Small intestine (tissue), 7 donors: ENCODE results near the gene SEMA4A. TPM values are rescaled to one million over a fixed set of nuclear protein-coding genes. Genes with fewer than 3 reads are reported as not detected.
"Not testable (repeated sequence)": the region's sequence is repeated elsewhere in the genome, so short reads cannot be mapped to it uniquely, and the experiment has no call there.

Experiments
- DNase-seq, 2 donors: peaks; one replicate each; pipeline versions ENCODE4 v3.0.0 to v3.0.0-alpha.2; 2013
- FAIRE-seq: peaks from 2 replicates; lab custom pipeline; 2012; peaks lifted over from hg19 to GRCh38; lab: Jason Lieb, UNC
- H3K27ac ChIP-seq, 3 donors: one replicate each; pipeline ENCODE4 v1.5.1; 2013; ENCODE audit warnings: low read length in 2 of 3, mild to moderate bottlenecking in 2 of 3, control low read depth in 1 of 3, inconsistent platforms in 1 of 3, low read depth in 1 of 3, moderate library complexity in 1 of 3
- H3K27me3 ChIP-seq, 3 donors: one replicate each; pipeline ENCODE4 v1.6.1; 2013; ENCODE audit warnings: low read length in 3 of 3, inconsistent platforms in 1 of 3; ENCODE audit not compliant: control insufficient read depth in 3 of 3, insufficient read depth in 3 of 3
- H3K36me3 ChIP-seq, 3 donors: one replicate each; pipeline ENCODE4 v1.6.1; 2013; ENCODE audit warnings: low read length in 3 of 3, inconsistent platforms in 1 of 3, low read depth in 1 of 3, mild to moderate bottlenecking in 1 of 3, moderate library complexity in 1 of 3; ENCODE audit not compliant: control insufficient read depth in 3 of 3, insufficient read depth in 2 of 3
- H3K4me1 ChIP-seq, 3 donors: one replicate each; pipeline ENCODE4 v1.6.1; 2013; ENCODE audit warnings: low read length in 2 of 3, inconsistent platforms in 1 of 3, low read depth in 1 of 3, mild to moderate bottlenecking in 1 of 3, moderate library complexity in 1 of 3; ENCODE audit not compliant: control insufficient read depth in 3 of 3, insufficient read depth in 2 of 3
- H3K4me3 ChIP-seq, 3 donors: one replicate each; pipeline ENCODE4 v1.5.1; 2013; ENCODE audit warnings: low read length in 3 of 3, control low read depth in 1 of 3, inconsistent platforms in 1 of 3, low read depth in 1 of 3, mild to moderate bottlenecking in 1 of 3, moderate library complexity in 1 of 3
- H3K9me3 ChIP-seq, 2 donors: one replicate each; pipeline ENCODE4 v1.6.1; 2013; ENCODE audit warnings: low read depth in 1 of 2, low read length in 1 of 2; ENCODE audit not compliant: control insufficient read depth in 2 of 2, insufficient read depth in 1 of 2
- WGBS, 3 donors: extraction: QIAGEN DNeasy Blood & Tissue Kit; methylation state at CpG; one replicate each; pipeline ENCODE4 v1.1.7; 2013; 5-methylcytosine and 5-hydroxymethylcytosine counted together
- polyA plus RNA-seq, 4 donors: library from polyadenylated mRNA; stranded (reverse) in 3 of 4; unstranded in 1 of 4; fragments of 200-250 nt in 3 of 4; fragments of 120-200 nt in 1 of 4; gene quantifications; one replicate each; pipeline versions ENCODE4 v1.2.1 to v1.2.3, GENCODE V29; 2013
- donor health status: healthy with polysubstance abuse.
- donor health status: control.
- donor health status: control.
- donor health status: Bipolar disorder and iron deficiency.
- donor health status: healthy.

The SEMA4A gene
- polyA plus RNA-seq, 4 donors = 0.89 to 7.7 (median 1.8) TPM

- Histone ChIP-seq H3K27me3 (no peaks in the 10 kb centered on the region), H3K27ac (no peak overlapping the region), H3K36me3 (peaks cover 0 to 21% (median 0%) of the 10 kb centered on the region in 3 donors), H3K4me1 (no peaks in the 10 kb centered on the region), H3K9me3 (no peaks in the 10 kb centered on the region), H3K4me3 (no peak overlapping the region)
- 71 to 83% (median 81%) methylated on average over 9 of the region's 9 CpGs for WGBS, 3 donors
- FAIRE-seq (no peak), DNase-seq (no peak)
Measured at GRCh38 chr1:156172696-156173470, 19.5 kb downstream of the SEMA4A start.

- H3K27me3 ChIP-seq = no peaks in the 10 kb centered on the region
- peaks cover 0 to 21% (median 0%) of the 10 kb centered on the region in 3 donors for H3K36me3 ChIP-seq
- H3K27ac ChIP-seq = no peak overlapping the region
- peaks cover 0 to 20% (median 0%) of the 10 kb centered on the region in 3 donors for H3K4me1 ChIP-seq
- H3K9me3 ChIP-seq = no peaks in the 10 kb centered on the region
- no peak for DNase-seq
- H3K4me3 ChIP-seq = no peak overlapping the region
- WGBS, 3 donors = 86 to 89% (median 87%) methylated on average over 12 of the region's 12 CpGs
- no peak for FAIRE-seq
Measured at GRCh38 chr1:156176610-156177210, 23.3 kb downstream of the SEMA4A start.

GRCh38 chr1:156177919-156178654 lies 24.7 kb downstream of the SEMA4A start:
- no peak for FAIRE-seq
- Histone ChIP-seq H3K4me1 (peaks cover 0 to 29% (median 0%) of the 10 kb centered on the region in 3 donors), H3K27me3 (no peaks in the 10 kb centered on the region), H3K36me3 (peaks cover 0 to 21% (median 0%) of the 10 kb centered on the region in 3 donors), H3K4me3 (no peak overlapping the region), H3K9me3 (no peaks in the 10 kb centered on the region), H3K27ac (no peak overlapping the region)
- no peak for DNase-seq
- WGBS, 3 donors = 72 to 81% (median 74%) methylated on average over 7 of the region's 7 CpGs

- 95 to 100% (median 96%) methylated on average over 3 of the region's 3 CpGs for WGBS, 3 donors
- peak overlapping the region in 1 of 3 donors; percentile 88 for H3K27ac ChIP-seq
- no peak overlapping the region for H3K4me3 ChIP-seq
- FAIRE-seq = no peak
- H3K4me1 ChIP-seq = peaks cover 0 to 40% (median 3%) of the 10 kb centered on the region in 3 donors
- H3K36me3 ChIP-seq = peaks cover 0 to 13% (median 0%) of the 10 kb centered on the region in 3 donors
- DNase-seq = no peak
- no peaks in the 10 kb centered on the region for H3K9me3 ChIP-seq
- no peaks in the 10 kb centered on the region for H3K27me3 ChIP-seq
Measured at GRCh38 chr1:156180471-156180870, 27.1 kb downstream of the SEMA4A start.

- Histone ChIP-seq H3K4me1 (peaks cover 0 to 40% (median 3%) of the 10 kb centered on the region in 3 donors), H3K27ac (peak overlapping the region in 2 of 3 donors; percentile 43 to 88)
- peak in 1 of 2 donors; percentile 59 for DNase-seq
- 16 to 40% (median 32%) methylated on average over 8 of the region's 8 CpGs for WGBS, 3 donors
- H3K4me3 ChIP-seq, H3K36me3 ChIP-seq, H3K9me3 ChIP-seq, FAIRE-seq, H3K27me3 ChIP-seq: not testable (repeated sequence)
Measured at GRCh38 chr1:156181391-156181924, 28.1 kb downstream of the SEMA4A start.

GRCh38 chr1:156182010-156182779 lies 28.8 kb downstream of the SEMA4A start:
- DNase-seq = peak in 1 of 2 donors; percentile 63
- WGBS, 3 donors = 52 to 68% (median 61%) methylated on average over 11 to 12 of the region's 12 CpGs

GRCh38 chr1:156186347-156187177 lies 33.2 kb downstream of the SEMA4A start:
- H3K9me3 ChIP-seq = peaks cover 0 to 30% of the 10 kb centered on the region in 2 donors
- peak; percentile 34 to 72 for DNase-seq
- not testable (repeated sequence) for FAIRE-seq, H3K36me3 ChIP-seq, H3K4me3 ChIP-seq, H3K27me3 ChIP-seq
- WGBS, 3 donors = 77 to 90% (median 90%) methylated on average over 2 of the region's 2 CpGs
- peaks cover 0 to 27% (median 3%) of the 10 kb centered on the region in 3 donors for H3K4me1 ChIP-seq
- H3K27ac ChIP-seq = peak overlapping the region in 1 of 3 donors; percentile 31

More at GRCh38 chr1:156182010-156182779, 28.8 kb downstream of the SEMA4A start:
- FAIRE-seq, H3K36me3 ChIP-seq, H3K4me3 ChIP-seq, H3K27me3 ChIP-seq, H3K9me3 ChIP-seq: not testable (repeated sequence)
- Histone ChIP-seq H3K27ac (peak overlapping the region in 2 of 3 donors; percentile 64 to 88), H3K4me1 (peaks cover 0 to 40% (median 3%) of the 10 kb centered on the region in 3 donors)
